PC-9 (cell line): ENCODE results near the gene HIVEP2. TPM values are rescaled to one million over a fixed set of nuclear protein-coding genes. Genes with fewer than 3 reads are reported as not detected.

Experiments used
- BruUV-seq: library from RNA; stranded (reverse); fragments of 400-500 nt; replicated peaks from 2 replicates; lab custom pipeline; 2021; lab: Mats Ljungman, UMichigan
- CTCF ChIA-PET: fragments of 300-600 bp; sonication (Branson Sonifier 250); formaldehyde crosslinking; loops from one replicate; lab custom pipeline; 2022; ENCODE audit warnings: antibody characterized with exemption; lab: Charles Lee
- POLR2A ChIA-PET: fragments of 300-600 bp; sonication (Branson Sonifier 250); formaldehyde crosslinking; loops from one replicate; lab custom pipeline; 2022; ENCODE audit warnings: antibody characterized with exemption; ENCODE audit not compliant: unreplicated experiment; lab: Charles Lee
- DNase-seq, 2 experiments: peaks; one replicate each; pipeline versions ENCODE4 v3.0.0 to v3.0.0-alpha.2; 2015 to 2022; ENCODE audit warnings: mixed read lengths in 1 of 2
- H2AFZ ChIP-seq: fragments of 200-600 bp; sonication (generic); 2 replicates; pipeline ENCODE4 v1.8.1; 2017; ENCODE audit warnings: antibody characterized with exemption
- H3F3A ChIP-seq: fragments of 200-600 bp; sonication (generic); 2 replicates; pipeline ENCODE4 v1.8.1; 2017; ENCODE audit warnings: antibody characterized with exemption, mild to moderate bottlenecking, low read depth; ENCODE audit not compliant: insufficient read depth
- H3K27ac ChIP-seq: fragments of 200-600 bp; sonication (generic); 2 replicates; pipeline ENCODE4 v1.6.1; 2016; ENCODE audit warnings: mixed run types
- H3K27me3 ChIP-seq: fragments of 200-600 bp; sonication (generic); 2 replicates; pipeline ENCODE4 v1.6.1; 2016; ENCODE audit warnings: low read depth, mixed run types; ENCODE audit not compliant: insufficient read depth
- H3K36me3 ChIP-seq: fragments of 200-600 bp; sonication (generic); 2 replicates; pipeline ENCODE4 v1.6.1; 2016; ENCODE audit warnings: low read depth, mixed run types
- H3K4me1 ChIP-seq: fragments of 200-600 bp; sonication (generic); replicated peaks from 2 replicates; pipeline ENCODE4 v1.6.1; 2016; ENCODE audit warnings: mixed run types; ENCODE audit not compliant: insufficient read depth
- H3K4me2 ChIP-seq: fragments of 200-600 bp; sonication (generic); 2 replicates; pipeline ENCODE4 v1.6.1; 2017; ENCODE audit warnings: mixed run types
- H3K4me3 ChIP-seq: fragments of 200-600 bp; sonication (generic); 2 replicates; pipeline ENCODE4 v1.6.1; 2016; ENCODE audit warnings: mixed run types
- H3K79me2 ChIP-seq: fragments of 200-600 bp; sonication (generic); 2 replicates; pipeline ENCODE4 v1.6.1; 2017; ENCODE audit warnings: low read depth, mixed run types
- H3K9me2 ChIP-seq: fragments of 200-600 bp; sonication (generic); 2 replicates; pipeline ENCODE4 v1.8.1; 2017; ENCODE audit warnings: mild to moderate bottlenecking; ENCODE audit not compliant: insufficient read depth
- H3K9me3 ChIP-seq: fragments of 200-600 bp; sonication (generic); 2 replicates; pipeline ENCODE4 v1.8.1; 2016; ENCODE audit warnings: low read depth; ENCODE audit not compliant: insufficient read depth
- H4K20me1 ChIP-seq: fragments of 200-600 bp; sonication (generic); 2 replicates; pipeline ENCODE4 v1.8.1; 2017; ENCODE audit not compliant: insufficient read depth
- CTCF ChIP-seq: fragments of 200-600 bp; sonication (generic); conservative IDR thresholded peaks from 2 replicates; pipeline ENCODE4 v1.6.1; 2017; ENCODE audit warnings: mixed run types, antibody characterized with exemption, mild to moderate bottlenecking, moderate library complexity
- EZH2 ChIP-seq: fragments of 200-600 bp; sonication (generic); IDR thresholded peaks from 2 replicates; pipeline ENCODE4 v1.8.0; 2017; ENCODE audit warnings: antibody characterized with exemption, low read depth
- intact Hi-C: fragments of 100-400 bp; cut with micrococcal nuclease; formaldehyde crosslinking; loops from one replicate; pipeline ENCODE4 v1.10.0; 2022; ENCODE audit not compliant: unreplicated experiment
- total RNA-seq: library from RNA; stranded (reverse); gene quantifications from 2 replicates; pipeline ENCODE4 v1.2.3, GENCODE V29; 2021

HIVEP2 gene
- total RNA-seq, 1 experiment from 2014 or later: 10.3 TPM

- Histone ChIP-seq H3K4me2 (peak overlapping the region; percentile 22), H3K4me1 (peaks cover 32% of the 10 kb centered on the region), H2AFZ (no peak overlapping the region), H3K27me3 (no peaks in the 10 kb centered on the region), H3K4me3 (no peak overlapping the region), H3K9me3 (no peaks in the 10 kb centered on the region), H4K20me1 (no peaks in the 10 kb centered on the region), H3K79me2 (peaks cover 29% of the 10 kb centered on the region; the same call in 1 of the 2 replicates), H3K27ac (no peak overlapping the region), H3K9me2 (no peaks in the 10 kb centered on the region), H3K36me3 (no peaks in the 10 kb centered on the region), H3F3A (0 out of 2 replicates have a peak, but pooled peaks cover 2% of the 10 kb centered on the region)
- intact Hi-C loops: no loop called here
- BruUV-seq: no TSS peak
- no peak for TF ChIP-seq CTCF
- TF ChIP-seq EZH2: no peak
- POLR2A ChIA-PET: interaction anchor here (0.6 kb wide), 1 partner anchor 32 kb away, joined by 7 read pairs; no protein-coding TSS in a partner anchor
- peak in 1 of 2 experiments; percentile 55 for DNase-seq
- CTCF ChIA-PET: no interaction called here
These were observed 51.9 kb downstream of the HIVEP2 start for GRCh38 chr6:142893088-142893487.

- Histone ChIP-seq H3K4me3 (no peak overlapping the region), H3K27ac (no peak overlapping the region), H3K79me2 (peaks cover 29% of the 10 kb centered on the region; the same call in 1 of the 2 replicates), H4K20me1 (no peaks in the 10 kb centered on the region), H3K27me3 (no peaks in the 10 kb centered on the region), H3K4me2 (peak overlapping the region; percentile 22), H3F3A (0 out of 2 replicates have a peak, but pooled peaks cover 2% of the 10 kb centered on the region), H2AFZ (no peak overlapping the region), H3K4me1 (peaks cover 35% of the 10 kb centered on the region), H3K9me2 (no peaks in the 10 kb centered on the region), H3K9me3 (no peaks in the 10 kb centered on the region), H3K36me3 (no peaks in the 10 kb centered on the region)
- TF ChIP-seq CTCF (no peak), EZH2 (no peak)
- ChIA-PET POLR2A (interaction anchor here (0.6 kb wide), 1 partner anchor 33 kb away, joined by 7 read pairs; no protein-coding TSS in a partner anchor), CTCF (no interaction called here)
- BruUV-seq: no TSS peak
- intact Hi-C loops: no loop called here
- DNase-seq: no peak
These were observed 52.5 kb downstream of the HIVEP2 start for GRCh38 chr6:142892254-142893021.

- H3K4me3 ChIP-seq: no peak overlapping the region
- H3K4me2 ChIP-seq: peak overlapping the region; percentile 5; the same call in 1 of the 2 replicates
- no peaks in the 10 kb centered on the region for H3K9me3 ChIP-seq
- peaks cover 45% of the 10 kb centered on the region for H3K4me1 ChIP-seq
- POLR2A ChIA-PET: no interaction called here
- no peak for DNase-seq
- no peaks in the 10 kb centered on the region for H3K9me2 ChIP-seq
- intact Hi-C loops: no loop called here
- TF ChIP-seq EZH2 (no peak), CTCF (no peak)
- peaks cover 32% of the 10 kb centered on the region for H3K79me2 ChIP-seq
- H2AFZ ChIP-seq: no peak overlapping the region
- H3F3A ChIP-seq: 0 out of 2 replicates have a peak, but pooled peaks cover 2% of the 10 kb centered on the region
- H3K36me3 ChIP-seq: no peaks in the 10 kb centered on the region
- CTCF ChIA-PET: no interaction called here
- no TSS peak for BruUV-seq
- H3K27ac ChIP-seq: no peak overlapping the region
- H4K20me1 ChIP-seq: no peaks in the 10 kb centered on the region
- no peaks in the 10 kb centered on the region for H3K27me3 ChIP-seq
These were observed 53.5 kb downstream of the HIVEP2 start for GRCh38 chr6:142891454-142891853.
